GM12878 (cell line): ENCODE measurements around the gene SLC9A7. TPM values are rescaled to one million over a fixed set of nuclear protein-coding genes. Genes with fewer than 3 reads are reported as not detected.

Experiments
- ATAC-seq: fragments of 200-7000 bp; cut with Tn5 transposase; 3 replicates; pipeline ENCODE4 v1.9.1; 2020; ENCODE audit warnings: mild to moderate bottlenecking, moderate library complexity
- BruUV-seq: library from RNA; stranded (reverse); fragments of 400-500 nt; replicated peaks from 2 replicates; lab custom pipeline; 2021; lab: Mats Ljungman, UMichigan
- CTCF ChIA-PET: fragments of 300-600 bp; sonication (Branson Sonifier 250); formaldehyde crosslinking; extraction: SDS; loops from one replicate; lab custom pipeline; 2021; ENCODE audit warnings: inconsistent platforms; lab: Yijun Ruan, JAX
- POLR2A ChIA-PET: fragments of 350-600 bp; formaldehyde crosslinking; extraction: SDS; loops from one replicate; lab custom pipeline; 2021; ENCODE audit warnings: inconsistent platforms; lab: Charles Lee
- RAD21 ChIA-PET: fragments of 300-600 bp; sonication (Branson Sonifier 250); formaldehyde crosslinking; loops from one replicate; lab custom pipeline; 2023; ENCODE audit warnings: antibody characterized with exemption; ENCODE audit not compliant: unreplicated experiment; lab: Charles Lee
- SMC1A ChIA-PET: fragments of 300-600 bp; sonication (Branson Sonifier 250); formaldehyde crosslinking; loops from one replicate; lab custom pipeline; 2023; ENCODE audit not compliant: unreplicated experiment, uncharacterized antibody; lab: Charles Lee
- DNase-seq: peaks from one replicate; pipeline ENCODE4 v3.0.0-alpha.2; 2011; ENCODE audit warnings: low read depth, low spot score
- FAIRE-seq: peaks from 3 replicates; lab custom pipeline; 2011; peaks lifted over from hg19 to GRCh38; lab: Jason Lieb, UNC
- H2AFZ ChIP-seq: 2 replicates; pipeline ENCODE4 v1.6.0; 2011; ENCODE audit warnings: low read depth, low read length, control low read depth; ENCODE audit not compliant: control insufficient read depth
- H3K27ac ChIP-seq: 2 replicates; pipeline ENCODE4 v1.5.1; 2011; ENCODE audit warnings: control low read depth; ENCODE audit not compliant: control insufficient read depth, insufficient read depth
- H3K27me3 ChIP-seq, 2 experiments: replicated peaks in 1 of 2; 2 replicates each; pipeline versions ENCODE4 v1.6.0 to v1.6.1; 2011; ENCODE audit warnings: low read length in 1 of 2; ENCODE audit not compliant: control insufficient read depth in 2 of 2, insufficient read depth in 2 of 2
- H3K36me3 ChIP-seq, 2 experiments: 2 replicates each; pipeline ENCODE4 v1.5.1; 2011; ENCODE audit warnings: low read length in 1 of 2; ENCODE audit not compliant: control insufficient read depth in 2 of 2, insufficient read depth in 2 of 2
- H3K4me1 ChIP-seq: 2 replicates; pipeline ENCODE4 v1.6.1; 2011; ENCODE audit warnings: mild to moderate bottlenecking, low read length, moderate library complexity, mixed read lengths; ENCODE audit not compliant: control insufficient read depth, insufficient read depth
- H3K4me2 ChIP-seq: 2 replicates; pipeline ENCODE4 v1.6.0; 2011; ENCODE audit warnings: control low read depth; ENCODE audit not compliant: control insufficient read depth, insufficient read depth
- H3K4me3 ChIP-seq: fragments of 200-600 bp; sonication (generic); 2 replicates; pipeline ENCODE4 v1.5.1; 2016
- H3K79me2 ChIP-seq: 2 replicates; pipeline ENCODE4 v1.6.0; 2011; ENCODE audit warnings: low read length; ENCODE audit not compliant: control insufficient read depth, insufficient read depth
- H3K9ac ChIP-seq: 2 replicates; pipeline ENCODE4 v1.8.0; 2011; ENCODE audit warnings: low read length, control low read depth, mixed read lengths; ENCODE audit not compliant: control insufficient read depth, insufficient read depth
- H3K9me3 ChIP-seq: replicated peaks from 3 replicates; pipeline ENCODE4 v1.5.1; 2011; ENCODE audit warnings: mild to moderate bottlenecking, low read length; ENCODE audit not compliant: control insufficient read depth, insufficient read depth
- H4K20me1 ChIP-seq: 2 replicates; pipeline ENCODE4 v1.6.0; 2011; ENCODE audit not compliant: control insufficient read depth, insufficient read depth
- ASH2L ChIP-seq: fragments of 300-600, 200-600 bp; sonication (generic); IDR thresholded peaks from 2 replicates; pipeline ENCODE4 v1.6.1; 2017; ENCODE audit warnings: low read depth, mild to moderate bottlenecking, borderline replicate concordance
- ATF2 ChIP-seq: IDR thresholded peaks from 2 replicates; pipeline ENCODE4 v1.6.1; 2012; ENCODE audit warnings: low read length, inconsistent platforms
- CBFB ChIP-seq: IDR thresholded peaks from 2 replicates; pipeline ENCODE4 v1.6.1; 2016; ENCODE audit warnings: antibody characterized with exemption, low read depth
- CHD4 ChIP-seq: fragments of 200-600 bp; sonication (generic); IDR thresholded peaks from 2 replicates; pipeline ENCODE4 v1.6.1; 2016; ENCODE audit warnings: mild to moderate bottlenecking
- HDAC2 ChIP-seq: fragments of 200-600 bp; sonication (generic); IDR thresholded peaks from 2 replicates; pipeline ENCODE4 v1.6.1; 2017
- HDAC6 ChIP-seq: fragments of 200-600 bp; sonication (generic); IDR thresholded peaks from one replicate; pipeline ENCODE4 v1.8.0; 2017; ENCODE audit warnings: antibody characterized with exemption; ENCODE audit not compliant: unreplicated experiment
- KAT2A ChIP-seq: conservative IDR thresholded peaks from 2 replicates; pipeline ENCODE4 v1.6.1; 2011; ENCODE audit warnings: low read depth, low read length; ENCODE audit not compliant: control insufficient read depth
- LARP7 ChIP-seq: fragments of 450-650 bp; IDR thresholded peaks from 2 replicates; pipeline ENCODE4 v1.6.1; 2017; ENCODE audit warnings: mild to moderate bottlenecking
- MYC ChIP-seq: IDR thresholded peaks from 2 replicates; pipeline ENCODE4 v1.6.1; 2011; ENCODE audit warnings: mild to moderate bottlenecking, low read length, moderate library complexity, inconsistent platforms; ENCODE audit not compliant: insufficient read depth, insufficient replicate concordance, insufficient read length, severe bottlenecking
- NFYA ChIP-seq: IDR thresholded peaks from 2 replicates; pipeline ENCODE4 v1.6.1; 2011; ENCODE audit warnings: low read depth, mild to moderate bottlenecking, low read length, improper control_type of control experiment, borderline replicate concordance
- NR2C1 ChIP-seq: fragments of 450-650 bp; IDR thresholded peaks from 2 replicates; pipeline ENCODE4 v1.6.1; 2017; ENCODE audit warnings: antibody characterized with exemption, mild to moderate bottlenecking, moderate library complexity
- RCOR1 ChIP-seq: conservative IDR thresholded peaks from 2 replicates; pipeline ENCODE4 v1.6.1; 2012; ENCODE audit warnings: low read depth, low read length, improper control_type of control experiment
- RFX5 ChIP-seq: IDR thresholded peaks from 2 replicates; pipeline ENCODE4 v1.6.1; 2011; ENCODE audit warnings: low read depth, low read length, improper control_type of control experiment
- SMC3 ChIP-seq: IDR thresholded peaks from 2 replicates; pipeline ENCODE4 v1.6.1; 2011; ENCODE audit warnings: low read length, improper control_type of control experiment, borderline replicate concordance
- STAT1 ChIP-seq: fragments of 450-650 bp; conservative IDR thresholded peaks from 2 replicates; pipeline ENCODE4 v1.6.1; 2014; ENCODE audit warnings: antibody characterized with exemption, mild to moderate bottlenecking
- TAF1 ChIP-seq: IDR thresholded peaks from 2 replicates; pipeline ENCODE4 v1.6.1; 2011; ENCODE audit warnings: mild to moderate bottlenecking, low read depth, low read length, borderline replicate concordance
- ZNF207 ChIP-seq: fragments of 450-650 bp; IDR thresholded peaks from 2 replicates; pipeline ENCODE4 v1.6.1; 2014; ENCODE audit warnings: antibody characterized with exemption, mild to moderate bottlenecking, borderline replicate concordance
- ZNF592 ChIP-seq: fragments of 450-650 bp; IDR thresholded peaks from 2 replicates; pipeline ENCODE4 v1.6.1; 2017; ENCODE audit warnings: mild to moderate bottlenecking, moderate library complexity
- ZSCAN29 ChIP-seq: fragments of 450-650 bp; IDR thresholded peaks from 2 replicates; pipeline ENCODE4 v1.6.1; 2017; ENCODE audit warnings: mild to moderate bottlenecking, moderate library complexity
- WGBS: methylation state at CpG from one replicate; pipeline ENCODE4 v1.1.6; 2016; ENCODE audit warnings: low lambda C conversion rate; ENCODE audit not compliant: insufficient replicate concordance, insufficient coverage; ENCODE audit errors: missing lambda C conversion rate; 5-methylcytosine and 5-hydroxymethylcytosine counted together
- in situ Hi-C: fragments of 300-500 bp; cut with MboI; formaldehyde crosslinking; loops from 9 replicates; pipeline ENCODE4 v1.14.3; 2018; ENCODE audit warnings: mixed read lengths
- intact Hi-C: fragments of 100-400 bp; cut with micrococcal nuclease; formaldehyde crosslinking; loops from one replicate; pipeline ENCODE4 v1.14.2; 2022; ENCODE audit not compliant: unreplicated experiment
- polyA plus RNA-seq, 11 experiments: library from polyadenylated mRNA; depleted of rRNA in 4 of 11; unstranded in 6 of 11; stranded (reverse) in 5 of 11; fragments of >200 nt; fragmentation: Nextera tagmentation in 4 of 11; fragmentation: Illumina TruSeq in 1 of 11; extraction: Ambion mirVana in 4 of 11; extraction: Trizol in 1 of 11; gene quantifications; 1 replicate in 1 of 11; 2 replicates in 10 of 11; pipeline versions ENCODE4 v1.2.1 to v1.2.3, GENCODE V29; 2011 to 2016; ENCODE audit warnings: inconsistent platforms in 2 of 11, missing spikeins in 2 of 11, low read depth in 1 of 11
- total RNA-seq, 4 experiments: library from RNA; depleted of rRNA in 3 of 4; stranded (reverse); fragments of >200 nt in 3 of 4; fragmentation: Illumina TruSeq in 1 of 4; extraction: Trizol in 1 of 4; gene quantifications; 2 replicates each; pipeline versions ENCODE4 v1.2.1 to v1.2.3, GENCODE V29; 2013 to 2021

Gene SLC9A7
- total and polyA plus RNA-seq, 10 of the 15 experiments (the other 5 are each of a cell fraction or from before 2014, with no cell fraction given), result 5.0 to 62.8 (median 30.5) TPM

GRCh38 chrX:46750889-46751288 lies 8.0 kb downstream of the SLC9A7 start (continued):
- TF ChIP-seq ZNF592 (no peak), CBFB (no peak), CHD4 (no peak), ZSCAN29 (no peak), ZNF207 (no peak), ASH2L (no peak), RCOR1 (no peak), STAT1 (no peak), NFYA (no peak)

GRCh38 chrX:46744009-46744408 lies 14.9 kb downstream of the SLC9A7 start:
- ChIA-PET RAD21 (interaction anchor here (1.5 to 2.3 kb wide), 2 partner anchors 11 to 14 kb away, joined by 3 to 8 read pairs; no protein-coding TSS in a partner anchor), POLR2A (no interaction called here), SMC1A (interaction anchor here (0.8 to 2.4 kb wide), 5 partner anchors 13 to 94 kb away, joined by 3 to 11 read pairs (median 3); no protein-coding TSS in a partner anchor), CTCF (interaction anchor here (0.6 kb wide), 1 partner anchor 10 kb away, joined by 3 read pairs; no protein-coding TSS in a partner anchor)
- Histone ChIP-seq H3K9ac (no peak overlapping the region), H2AFZ (no peak overlapping the region), H3K9me3 (peaks cover 10% of the 10 kb centered on the region), H4K20me1 (no peaks in the 10 kb centered on the region), H3K27ac (no peak overlapping the region), H3K79me2 (peaks cover 83% of the 10 kb centered on the region), H3K4me2 (no peak overlapping the region; the same call in 1 of the 2 replicates), H3K4me1 (no peaks in the 10 kb centered on the region; the same call in 1 of the 2 replicates), H3K36me3 (no peaks in the 10 kb centered on the region; a peak in 2 of 4 replicates), H3K27me3 (no peaks in the 10 kb centered on the region), H3K4me3 (no peak overlapping the region)
- intact Hi-C loops (no loop called here), in situ Hi-C loops (no loop called here)
- FAIRE-seq (no peak), DNase-seq (no peak), ATAC-seq (no peak)
- no TSS peak for BruUV-seq
- 44% methylated on average over 3 of the region's 3 CpGs for WGBS
- TF ChIP-seq NR2C1 (no peak), LARP7 (no peak), HDAC6 (no peak), ATF2 (no peak), RFX5 (no peak), SMC3 (no peak), MYC (no peak), TAF1 (no peak), KAT2A (no peak), HDAC2 (no peak)
